Transverse colon (tissue), 4 donors: ENCODE data around the gene B2M. TPM values are rescaled to one million over a fixed set of nuclear protein-coding genes. Genes with fewer than 3 reads are reported as not detected.
"Not testable (repeated sequence)": the region's sequence is repeated elsewhere in the genome, so short reads cannot be mapped to it uniquely, and the experiment has no call there.

ENCODE experiments used
- DNase-seq: peaks from one replicate; pipeline ENCODE4 v3.0.0-alpha.2; 2019
- H3K27ac ChIP-seq, 4 donors: fragments of 200-600 bp; sonication (generic); 2 replicates each; pipeline ENCODE4 v1.5.1; 2016 to 2018; ENCODE audit warnings: inconsistent platforms in 4 of 4
- H3K27me3 ChIP-seq: fragments of 200-600 bp; sonication (generic); 2 replicates; pipeline ENCODE4 v1.5.1; 2017; ENCODE audit warnings: inconsistent platforms
- H3K36me3 ChIP-seq, 4 donors: fragments of 200-600 bp; sonication (generic); 2 replicates each; pipeline ENCODE4 v1.5.1; 2017 to 2019; ENCODE audit warnings: inconsistent platforms in 4 of 4
- H3K4me1 ChIP-seq, 4 donors: fragments of 200-600 bp; sonication (generic); 2 replicates each; pipeline ENCODE4 v1.5.1; 2017 to 2020; ENCODE audit warnings: inconsistent platforms in 4 of 4
- H3K4me3 ChIP-seq, 4 donors: fragments of 200-600 bp; sonication (generic); 1 replicate in 1 of 4; 2 replicates in 3 of 4; pipeline versions ENCODE4 v1.5.1 to v1.6.1; 2017 to 2019; ENCODE audit warnings: inconsistent platforms in 4 of 4
- H3K9me3 ChIP-seq, 2 donors: fragments of 200-600 bp; sonication (generic); 2 replicates each; pipeline ENCODE4 v1.5.1; 2017 to 2019; ENCODE audit warnings: inconsistent platforms in 2 of 2
- EP300 ChIP-seq: sonication (generic); formaldehyde crosslinking; IDR thresholded peaks from one replicate; pipeline ENCODE4 v1.6.1; 2017; ENCODE audit warnings: antibody characterized with exemption, low read depth
- POLR2A ChIP-seq: fragments of 450-650 bp; IDR thresholded peaks from one replicate; pipeline ENCODE4 v1.6.1; 2016; ENCODE audit warnings: antibody characterized with exemption, mild to moderate bottlenecking, moderate library complexity
- POLR2AphosphoS5 ChIP-seq, 3 donors: sonication (generic); formaldehyde crosslinking; IDR thresholded peaks; one replicate each; pipeline ENCODE4 v1.6.1; 2016; ENCODE audit warnings: antibody characterized with exemption in 3 of 3
- WGBS, 2 donors: methylation state at CpG; one replicate each; pipeline ENCODE4 v1.1.5; 2018; ENCODE audit warnings: low coverage in 1 of 2; 5-methylcytosine and 5-hydroxymethylcytosine counted together
- in situ Hi-C, 4 donors: fragments of 200-750 bp; cut with MboI; loops; one replicate each; pipeline versions ENCODE4 v1.15.0 to v1.15.1; 2017; ENCODE audit warnings: low sequenced_read_pairs in 3 of 4, low pct_ligation_motif_present in 1 of 4, low pct_unique_long_range_greater_than_20kb in 1 of 4
- intact Hi-C: fragments of 100-400 bp; cut with DNase I; formaldehyde crosslinking; loops from one replicate; pipeline ENCODE4 v1.15.1; 2023; ENCODE audit warnings: low total_unique reads
- total RNA-seq, 4 donors: library from RNA; depleted of rRNA; stranded (reverse); fragments of >200 nt; gene quantifications; one replicate each; pipeline ENCODE4 v1.1.0, GENCODE V29; 2016
- TF ChIP-seq, protein P1 (sequence below), 5 experiments: fragments of 200-600 bp in 3 of 5; fragments of 450-650 bp in 2 of 5; sonication (generic) in 3 of 5; IDR thresholded peaks; 1 replicate in 2 of 5; 2 replicates in 3 of 5; pipeline ENCODE4 v1.5.1; 2016 to 2017; ENCODE audit warnings: antibody characterized with exemption in 5 of 5, inconsistent platforms in 3 of 5, mild to moderate bottlenecking in 2 of 5, moderate library complexity in 1 of 5

B2M gene
- total RNA-seq, 4 donors from 2014 or later: 1,352 to 7,131 (median 5,706) TPM

- no peak for DNase-seq
- intact Hi-C loops: no loop called here
- Histone ChIP-seq H3K27ac (peak overlapping the region in 2 of 4 donors; percentile 45 to 51), H3K27me3 (no peaks in the 10 kb centered on the region), H3K36me3 (peaks cover 0 to 42% (median 16%) of the 10 kb centered on the region in 4 donors), H3K4me1 (peaks cover 7 to 66% (median 14%) of the 10 kb centered on the region in 4 donors), H3K9me3 (no peaks in the 10 kb centered on the region), H3K4me3 (no peak overlapping the region)
- WGBS, 2 donors: 58 to 59% methylated on average over 3 to 4 of the region's 4 CpGs
- TF ChIP-seq POLR2A (no peak), EP300 (no peak), POLR2AphosphoS5 (IDR thresholded peaks at IDR 0.05) (no peak)
- TF ChIP-seq, protein P1, sequence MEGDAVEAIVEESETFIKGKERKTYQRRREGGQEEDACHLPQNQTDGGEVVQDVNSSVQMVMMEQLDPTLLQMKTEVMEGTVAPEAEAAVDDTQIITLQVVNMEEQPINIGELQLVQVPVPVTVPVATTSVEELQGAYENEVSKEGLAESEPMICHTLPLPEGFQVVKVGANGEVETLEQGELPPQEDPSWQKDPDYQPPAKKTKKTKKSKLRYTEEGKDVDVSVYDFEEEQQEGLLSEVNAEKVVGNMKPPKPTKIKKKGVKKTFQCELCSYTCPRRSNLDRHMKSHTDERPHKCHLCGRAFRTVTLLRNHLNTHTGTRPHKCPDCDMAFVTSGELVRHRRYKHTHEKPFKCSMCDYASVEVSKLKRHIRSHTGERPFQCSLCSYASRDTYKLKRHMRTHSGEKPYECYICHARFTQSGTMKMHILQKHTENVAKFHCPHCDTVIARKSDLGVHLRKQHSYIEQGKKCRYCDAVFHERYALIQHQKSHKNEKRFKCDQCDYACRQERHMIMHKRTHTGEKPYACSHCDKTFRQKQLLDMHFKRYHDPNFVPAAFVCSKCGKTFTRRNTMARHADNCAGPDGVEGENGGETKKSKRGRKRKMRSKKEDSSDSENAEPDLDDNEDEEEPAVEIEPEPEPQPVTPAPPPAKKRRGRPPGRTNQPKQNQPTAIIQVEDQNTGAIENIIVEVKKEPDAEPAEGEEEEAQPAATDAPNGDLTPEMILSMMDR (IDR thresholded peaks at IDR 0.05): no peak
- in situ Hi-C loops: no loop called here
These were observed 7.0 kb downstream of the B2M start for GRCh38 chr15:44718180-44718926.

GRCh38 chr15:44718927-44719292 is 7.6 kb downstream of the B2M start:
- Histone ChIP-seq H3K9me3 (no peaks in the 10 kb centered on the region), H3K4me1 (peaks cover 3 to 60% (median 9%) of the 10 kb centered on the region in 4 donors), H3K27me3 (no peaks in the 10 kb centered on the region), H3K27ac (peak overlapping the region; percentile 27 to 51 (median 40)), H3K36me3 (peaks cover 0 to 42% (median 16%) of the 10 kb centered on the region in 4 donors), H3K4me3 (no peak overlapping the region)
- no peak for DNase-seq
- in situ Hi-C loops: no loop called here
- TF ChIP-seq, protein P1 (IDR thresholded peaks at IDR 0.05): no peak
- TF ChIP-seq POLR2AphosphoS5 (IDR thresholded peaks at IDR 0.05): no peak
- TF ChIP-seq POLR2A: no peak
- TF ChIP-seq EP300: no peak
- 85 to 91% methylated on average over 6 to 8 of the region's 8 CpGs for WGBS, 2 donors
- intact Hi-C loops: no loop called here

GRCh38 chr15:44719293-44719999 is 8.1 kb downstream of the B2M start:
- H3K36me3 ChIP-seq: peaks cover 0 to 42% (median 16%) of the 10 kb centered on the region in 4 donors
- intact Hi-C loops: no loop called here

GRCh38 chr15:44720000-44720435 is 8.7 kb downstream of the B2M start:
- H3K4me3 ChIP-seq, H3K27me3 ChIP-seq, intact Hi-C loops, DNase-seq, in situ Hi-C loops, H3K9me3 ChIP-seq: not testable (repeated sequence)
- H3K36me3 ChIP-seq: peaks cover 0 to 42% (median 16%) of the 10 kb centered on the region in 4 donors
- H3K27ac ChIP-seq: peak overlapping the region; percentile 27 to 51 (median 40)
- peak; percentile 20 for TF ChIP-seq POLR2A
- WGBS, 2 donors: 63 to 82% methylated on average over 2 to 8 of the region's 8 CpGs
- H3K4me1 ChIP-seq: peaks cover 0 to 54% (median 0%) of the 10 kb centered on the region in 4 donors

More at GRCh38 chr15:44719293-44719999, 8.1 kb downstream of the B2M start:
- no peak overlapping the region for H3K4me3 ChIP-seq
- peak in 2 of 3 donors; percentile 13 to 60 for TF ChIP-seq POLR2AphosphoS5 (IDR thresholded peaks at IDR 0.05)
- peak; percentile 27 for TF ChIP-seq POLR2A
- no peak for TF ChIP-seq EP300
- TF ChIP-seq, protein P1 (IDR thresholded peaks at IDR 0.05): no peak
- H3K27me3 ChIP-seq: no peaks in the 10 kb centered on the region
- peak overlapping the region; percentile 27 to 51 (median 40) for H3K27ac ChIP-seq
- H3K9me3 ChIP-seq: no peaks in the 10 kb centered on the region
- no peak for DNase-seq
- WGBS, 2 donors: 62 to 63% methylated on average over 4 of the region's 4 CpGs
- in situ Hi-C loops: no loop called here
- peaks cover 0 to 55% (median 3%) of the 10 kb centered on the region in 4 donors for H3K4me1 ChIP-seq
